GM23338 (cell line): Measurements from ENCODE around the gene GPR156.

Experiments
- CREB1 ChIP-seq: fragments of 250-450 bp; sonication (Bioruptor Pico); IDR thresholded peaks from 2 replicates; pipeline ENCODE4 v1.5.0; 2020; ENCODE audit warnings: low read depth, mild to moderate bottlenecking, moderate library complexity
- CTCF ChIP-seq, 2 experiments: fragments of 200-600 bp in 1 of 2; sonication (generic) in 1 of 2; conservative IDR thresholded peaks; 2 replicates each; pipeline versions ENCODE4 v1.5.1 to v1.6.1; 2016 to 2017; ENCODE audit warnings: antibody characterized with exemption in 2 of 2, low read depth in 2 of 2, mild to moderate bottlenecking in 2 of 2, moderate library complexity in 1 of 2
- EZH2 ChIP-seq: fragments of 200-600 bp; sonication (generic); IDR thresholded peaks from one replicate; pipeline ENCODE4 v1.8.0; 2017; ENCODE audit warnings: antibody characterized with exemption, mild to moderate bottlenecking, low read depth; ENCODE audit not compliant: unreplicated experiment
- EZH2phosphoT487 ChIP-seq: fragments of 200-600 bp; sonication (generic); IDR thresholded peaks from one replicate; pipeline ENCODE4 v1.8.1; 2018; ENCODE audit warnings: antibody characterized with exemption; ENCODE audit not compliant: unreplicated experiment
- REST ChIP-seq: IDR thresholded peaks from one replicate; pipeline ENCODE4 v1.6.1; 2018; ENCODE audit warnings: antibody characterized with exemption; ENCODE audit not compliant: unreplicated experiment

- TF ChIP-seq CTCF (conservative IDR thresholded peaks at IDR 0.05; ENCODE audit: low read depth in 2 of 2): no peak
- no peak for TF ChIP-seq CREB1
- TF ChIP-seq EZH2: no peak
- no peak for TF ChIP-seq EZH2phosphoT487
- no peak for TF ChIP-seq REST
Measured at GRCh38 chr3:120275618-120276017, 9.4 kb downstream of the GPR156 start.
